Left lobe of liver (tissue), 2 donors: ENCODE data around the gene CELF2. TPM values are rescaled to one million over a fixed set of nuclear protein-coding genes. Genes with fewer than 3 reads are reported as not detected.
A peak's percentile ranks its signal among the peaks of the same experiment; 100 is the strongest.

Experiments used
- ATAC-seq: fragments of 200-7000 bp; cut with Tn5 transposase; one replicate; pipeline ENCODE4 v1.9.1; 2020; ENCODE audit warnings: mild to moderate bottlenecking, moderate library complexity
- DNase-seq: peaks from one replicate; pipeline ENCODE4 v3.0.0-alpha.2; 2020; ENCODE audit warnings: low spot score
- total RNA-seq: library from RNA; stranded (reverse); gene quantifications from one replicate; pipeline ENCODE4 v1.2.1, GENCODE V29; 2021
- donor health status: DM: no; HTN: no; CAD: no; lungs with moderate emphysema.
- donor health status: DM: no; HTN: yes; CAD: no.

CELF2 gene
- total RNA-seq, 1 donor from 2014 or later: 2.6 TPM

DNA sequence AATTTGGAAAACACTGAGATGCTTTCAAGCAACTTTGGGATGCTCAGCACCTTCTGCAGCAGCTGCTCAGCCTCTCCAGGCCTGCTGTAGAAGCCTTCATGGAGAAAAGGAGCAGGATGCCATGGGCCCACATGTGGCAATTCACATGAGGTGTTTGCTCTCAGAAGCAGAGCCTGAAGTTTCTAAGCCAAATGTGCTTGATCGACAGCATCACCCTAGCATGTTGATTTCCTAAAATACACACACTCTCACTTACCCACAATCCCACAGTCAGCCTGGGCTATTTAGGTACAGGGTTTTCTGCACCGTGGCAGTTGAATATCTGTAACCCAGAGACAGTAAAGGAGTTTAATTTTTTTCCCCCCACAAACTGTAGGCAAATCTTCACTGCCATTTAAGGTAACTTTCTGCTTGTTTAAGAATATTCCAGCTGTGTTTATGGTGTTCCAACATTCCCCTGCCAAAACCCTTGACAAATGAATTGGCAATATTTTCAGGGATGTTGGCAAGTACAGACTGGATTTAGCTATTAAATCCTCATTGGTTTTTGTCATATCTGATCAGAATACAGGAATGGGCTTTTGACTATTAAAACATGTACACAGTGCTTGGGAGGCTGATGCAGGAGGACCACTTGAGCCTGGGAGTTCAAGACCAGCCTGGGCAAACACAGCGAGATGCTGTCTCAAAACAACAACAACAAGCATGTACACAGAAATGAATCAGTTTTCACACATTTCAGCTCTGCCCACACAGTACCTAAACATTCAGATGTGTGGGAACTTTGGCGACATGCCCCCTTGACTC is 244.2 kb downstream of the CELF2 start:
- ATAC-seq: no peak
- DNase-seq: no peak

DNA sequence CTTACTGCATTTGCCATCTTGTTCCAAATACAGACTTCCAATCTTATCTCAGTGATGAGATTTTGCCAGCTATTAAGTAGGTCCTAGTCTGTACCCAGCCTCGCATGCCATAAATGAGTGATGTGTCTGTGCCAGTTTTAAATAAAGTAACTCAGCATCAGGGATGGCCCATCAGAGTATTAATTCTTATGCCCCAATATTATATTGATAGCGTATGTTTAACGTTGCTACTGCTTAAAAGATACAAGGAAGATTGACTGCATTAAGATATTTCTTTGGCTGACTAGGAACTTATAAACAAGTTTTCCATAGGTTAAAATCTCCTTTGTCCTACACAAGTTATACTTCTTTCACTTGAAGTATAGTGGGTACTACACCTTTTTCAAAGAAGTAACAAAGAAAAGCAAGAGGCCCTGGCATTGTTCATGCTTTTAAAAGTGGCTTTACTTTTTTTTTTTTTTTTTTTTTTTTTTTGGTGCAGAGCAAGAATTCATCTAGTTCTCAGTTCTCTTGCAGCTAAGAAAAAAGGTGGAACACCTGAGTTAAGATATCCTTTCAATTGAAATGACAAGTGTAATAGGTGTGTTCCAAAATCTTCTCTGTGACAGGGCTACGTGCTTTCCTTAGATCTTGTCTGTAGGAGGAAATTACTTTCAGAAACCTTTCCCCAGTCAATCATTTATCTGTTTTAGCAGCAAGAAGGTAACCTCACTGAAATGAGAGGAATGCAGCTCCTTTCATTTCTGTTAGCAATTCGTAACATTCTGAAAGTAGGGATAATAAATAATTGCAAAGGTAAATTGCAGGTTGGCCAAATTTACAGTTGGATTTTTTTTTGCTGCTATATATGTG is 245.0 kb downstream of the CELF2 start:
- DNase-seq: no peak
- no peak for ATAC-seq

- ATAC-seq: no peak
- DNase-seq: no peak
Observed at GRCh38 chr10:11263767-11264166, 246.1 kb downstream of the CELF2 start.

- ATAC-seq (no peak), DNase-seq (no peak)
Observed at GRCh38 chr10:11264296-11265048, 246.8 kb downstream of the CELF2 start.

GRCh38 chr10:11265484-11265883 is 247.8 kb downstream of the CELF2 start:
- ATAC-seq (no peak), DNase-seq (no peak)

DNA sequence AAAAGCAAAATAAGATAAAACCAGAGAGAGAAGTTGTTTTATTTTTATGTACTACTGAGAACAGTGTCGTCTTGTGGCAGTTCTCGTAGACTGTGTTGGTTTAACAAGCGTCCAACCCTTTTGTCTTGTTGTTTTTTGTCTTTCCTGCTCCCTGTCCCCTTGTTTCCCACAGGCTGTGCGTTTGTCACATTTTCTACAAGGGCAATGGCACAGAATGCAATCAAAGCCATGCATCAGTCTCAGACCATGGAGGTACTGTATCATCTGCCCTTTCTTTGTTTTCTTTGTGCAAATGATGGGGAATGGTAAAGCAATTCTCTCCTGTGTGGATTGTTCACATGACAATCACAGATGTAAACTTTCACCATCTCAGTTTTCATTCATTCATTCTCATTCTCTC is 248.8 kb downstream of the CELF2 start:
- no peak for DNase-seq

GRCh38 chr10:11270135-11270857 is 252.6 kb downstream of the CELF2 start:
- ATAC-seq: peak; percentile 100
- DNase-seq: peak; percentile 72

More for the DNA sequence above, 248.8 kb downstream of the CELF2 start:
- ATAC-seq: no peak

GRCh38 chr10:11270858-11271179 is 253.1 kb downstream of the CELF2 start:
- no peak for DNase-seq
- ATAC-seq: no peak

DNA sequence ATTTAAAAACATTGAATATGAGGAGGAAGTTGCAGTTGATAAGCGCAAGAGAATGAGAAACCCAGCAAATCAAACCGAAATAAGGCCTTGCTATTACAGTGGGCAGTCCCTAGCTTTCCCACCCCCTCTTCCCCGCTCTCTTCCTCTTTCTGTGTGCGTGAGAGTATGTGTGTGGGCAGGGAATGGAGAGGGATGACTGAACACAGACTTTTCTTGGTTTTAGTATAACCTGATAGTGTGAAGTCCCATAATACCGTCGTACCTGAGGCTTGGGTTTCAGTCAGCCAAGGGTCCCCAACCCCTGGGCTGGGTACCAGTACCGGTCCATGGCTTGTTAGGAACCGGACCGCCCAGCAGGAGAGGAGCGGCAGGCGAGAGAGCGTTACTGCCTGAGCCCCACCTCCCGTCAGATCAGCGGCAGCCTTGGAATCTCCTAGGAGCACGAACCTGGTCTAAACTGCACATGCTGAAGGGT is 255.3 kb downstream of the CELF2 start:
- no peak for ATAC-seq
- no peak for DNase-seq

DNA sequence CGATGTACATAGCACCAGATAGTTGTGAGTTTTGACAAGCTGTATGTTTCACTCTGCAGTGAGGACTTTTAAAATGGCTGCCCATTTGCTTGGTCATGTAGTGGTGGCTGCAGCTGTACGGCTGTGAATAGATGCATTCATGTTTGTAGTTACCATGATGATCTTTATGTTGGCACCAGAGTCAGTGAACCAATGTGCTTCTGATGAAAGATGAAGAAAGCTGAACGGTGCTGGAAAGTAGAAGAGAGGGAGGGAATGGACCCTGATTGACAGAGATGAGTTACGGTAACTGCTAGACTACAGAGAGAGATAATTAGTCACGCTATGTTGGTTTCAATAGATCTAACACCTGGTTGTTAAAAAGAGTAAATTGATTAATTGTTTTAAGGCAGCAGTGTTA is 256.8 kb downstream of the CELF2 start:
- DNase-seq: no peak
- no peak for ATAC-seq

GRCh38 chr10:11275651-11276050 is 258.0 kb downstream of the CELF2 start:
- no peak for ATAC-seq
- DNase-seq: no peak

DNA sequence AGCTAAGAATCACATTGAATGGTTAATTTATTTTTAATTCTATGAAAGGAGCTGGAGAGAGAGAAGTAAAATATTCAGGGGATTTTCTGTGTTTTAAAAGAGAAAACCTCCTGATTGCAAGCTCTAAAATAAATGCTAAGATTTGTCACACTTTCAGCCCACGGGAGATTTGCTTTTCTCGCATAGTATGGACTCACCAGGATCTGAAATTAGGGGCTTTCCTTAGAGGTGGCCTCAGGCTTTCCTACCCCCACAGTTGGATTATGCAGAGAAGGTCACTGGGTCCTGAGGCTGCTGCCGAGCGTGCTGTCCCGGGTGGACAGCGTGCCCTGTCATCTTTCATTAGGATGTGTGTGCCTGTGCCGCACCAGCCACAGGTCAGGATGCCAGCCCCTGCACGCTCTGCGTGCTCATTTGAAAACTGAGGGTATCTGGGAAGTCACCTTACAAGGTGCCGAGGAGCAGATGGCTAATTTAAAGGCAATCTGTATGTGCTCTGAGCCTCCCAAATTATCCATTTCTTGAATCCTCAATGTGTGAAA is 258.8 kb downstream of the CELF2 start:
- ATAC-seq (no peak), DNase-seq (no peak)

DNA sequence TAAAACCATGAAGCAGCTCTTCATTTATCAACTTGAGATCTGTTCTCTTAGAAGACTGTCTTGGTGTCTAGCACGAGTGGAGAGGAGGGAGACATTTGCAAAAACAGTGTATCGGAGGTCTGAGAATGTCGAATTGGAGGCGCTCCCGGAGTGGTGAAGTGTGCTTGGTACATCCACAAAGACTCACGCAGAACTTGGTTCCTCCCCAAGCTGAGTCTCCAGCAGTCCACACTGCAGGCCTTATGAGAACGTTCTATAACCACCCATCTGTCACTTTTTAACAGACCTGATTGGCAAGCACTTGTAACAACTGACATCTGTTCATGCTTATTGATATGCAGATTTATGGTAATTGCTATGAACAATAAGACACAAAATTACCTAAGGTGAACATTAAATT is 261.6 kb downstream of the CELF2 start:
- DNase-seq: no peak
- no peak for ATAC-seq

DNA sequence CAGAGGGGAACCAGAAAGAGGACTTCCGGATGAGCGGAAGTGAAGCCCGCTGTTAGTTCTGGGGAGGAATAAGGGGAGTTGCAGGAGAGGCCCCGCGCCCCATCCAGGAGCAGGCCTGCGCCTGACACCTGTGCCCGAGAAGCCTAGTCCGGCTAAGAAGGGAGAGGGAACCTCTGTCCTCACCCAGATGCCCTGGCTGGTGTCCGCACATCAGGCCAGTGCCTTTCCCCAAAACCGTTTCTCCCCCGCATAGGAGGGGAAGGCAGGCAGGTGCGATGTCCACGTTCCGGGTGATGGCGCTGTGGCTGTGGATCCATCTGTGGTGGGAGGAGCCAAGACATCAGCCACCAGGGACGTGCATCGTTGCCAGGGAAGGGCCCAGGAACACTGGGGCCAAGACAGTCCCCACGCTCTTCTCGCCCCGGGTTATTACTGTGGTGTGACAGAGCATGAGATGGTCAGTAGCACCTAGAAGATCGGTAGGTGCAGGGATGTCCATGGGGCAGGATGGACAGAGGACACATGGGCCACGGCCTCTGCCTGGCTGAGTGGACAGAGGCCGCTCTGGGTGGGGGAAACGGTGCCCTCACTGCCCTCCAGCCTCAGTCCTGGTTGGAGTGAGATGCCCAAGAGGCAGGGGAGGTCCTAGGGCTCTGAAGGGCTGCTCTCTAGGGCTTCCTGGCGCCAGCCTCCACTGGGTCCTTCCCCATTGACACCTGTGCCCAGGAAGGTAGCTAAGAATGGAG is 262.7 kb downstream of the CELF2 start:
- no peak for ATAC-seq

GRCh38 chr10:11282156-11282555 is 264.5 kb downstream of the CELF2 start:
- no peak for ATAC-seq
- DNase-seq: no peak

More for the DNA sequence above, 262.7 kb downstream of the CELF2 start:
- no peak for DNase-seq

DNA sequence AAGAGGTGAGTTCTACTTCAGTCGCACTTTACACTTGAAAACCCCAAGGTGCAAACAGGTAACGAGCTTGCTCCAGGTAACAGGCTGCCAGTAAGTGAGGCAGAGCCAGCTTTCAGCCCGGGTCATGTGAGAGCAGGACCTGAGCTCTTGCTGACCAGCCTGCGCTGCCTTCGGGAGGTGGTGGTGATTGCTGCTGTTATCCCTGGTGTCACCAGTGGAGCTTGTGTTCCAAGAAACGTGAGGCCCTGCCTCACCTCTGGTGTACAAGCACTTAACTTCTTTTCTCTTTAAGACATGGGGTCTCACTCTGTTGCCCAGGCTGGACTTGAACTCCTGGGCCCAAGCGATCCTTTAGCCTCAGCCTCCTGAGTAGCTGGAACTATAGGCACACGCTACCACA is 265.0 kb downstream of the CELF2 start:
- no peak for ATAC-seq
- DNase-seq: no peak

GRCh38 chr10:11284291-11285085 is 266.8 kb downstream of the CELF2 start:
- DNase-seq (no peak), ATAC-seq (no peak)

GRCh38 chr10:11285171-11285570 is 267.5 kb downstream of the CELF2 start:
- DNase-seq: no peak
- no peak for ATAC-seq
